Measurements from ENCODE around the gene DNM3.
A peak's percentile ranks its signal among the peaks of the same experiment; 100 is the strongest.
"Not testable (repeated sequence)": the region's sequence is repeated elsewhere in the genome, so short reads cannot be mapped to it uniquely, and the experiment has no call there.

Gene DNM3

GRCh38 chr1:172425339-172425738 is 584.0 kb downstream of the DNM3 start:
- Mint-ChIP-seq H3K27ac (no peak overlapping the region), H3K9me3 (no peaks in the 10 kb centered on the region), H3K4me3 (no peak overlapping the region), H3K36me3 (ENCODE audit: low read depth) (no peaks in the 10 kb centered on the region), H3K27me3 (ENCODE audit: low read depth, poor library complexity) (no peaks in the 10 kb centered on the region), H3K4me1 (peaks cover 6% of the 10 kb centered on the region)
- TF ChIP-seq CTCF (IDR thresholded peaks at IDR 0.05) = no peak
- no peak for DNase-seq

DNA sequence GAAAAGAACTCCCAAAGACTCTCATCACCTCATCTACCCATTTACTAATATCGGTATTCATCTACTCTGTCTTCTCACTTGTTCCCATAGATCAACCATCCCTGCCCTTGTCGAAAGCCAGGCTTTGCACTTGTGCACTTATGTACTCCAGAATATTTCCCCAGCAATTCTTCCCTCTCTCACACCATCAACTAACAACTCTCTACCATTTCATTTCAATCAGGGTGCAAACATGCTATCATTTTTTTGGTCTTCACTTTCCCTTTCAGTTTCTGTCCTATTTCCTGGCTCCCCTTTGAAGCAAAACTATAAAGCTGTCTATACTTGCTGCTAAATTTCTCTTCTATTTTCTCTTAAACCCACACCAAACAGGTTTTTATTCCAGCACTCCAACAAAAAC is 585.9 kb downstream of the DNM3 start:
- DNase-seq = no peak

GRCh38 chr1:172429331-172430127 is 588.2 kb downstream of the DNM3 start:
- H3K36me3 Mint-ChIP-seq (ENCODE audit: low read depth) = peaks cover 19% of the 10 kb centered on the region
- no peak for DNase-seq
- no peak overlapping the region for H3K27ac Mint-ChIP-seq
- peaks cover 7% of the 10 kb centered on the region for H3K4me1 Mint-ChIP-seq
- TF ChIP-seq CTCF (IDR thresholded peaks at IDR 0.05) = peak; percentile 43
- no peaks in the 10 kb centered on the region for H3K27me3 Mint-ChIP-seq (ENCODE audit: low read depth, poor library complexity)
- peaks cover 22% of the 10 kb centered on the region for H3K9me3 Mint-ChIP-seq
- no peak overlapping the region for H3K4me3 Mint-ChIP-seq

More for the DNA sequence above, 585.9 kb downstream of the DNM3 start:
- Mint-ChIP-seq H3K4me3 (no peak overlapping the region), H3K27ac (no peak overlapping the region), H3K36me3 (ENCODE audit: low read depth) (no peaks in the 10 kb centered on the region), H3K9me3 (no peaks in the 10 kb centered on the region), H3K4me1 (peaks cover 7% of the 10 kb centered on the region), H3K27me3 (ENCODE audit: low read depth, poor library complexity) (no peaks in the 10 kb centered on the region)
- no peak for TF ChIP-seq CTCF (IDR thresholded peaks at IDR 0.05)

- H3K4me1 Mint-ChIP-seq = peaks cover 7% of the 10 kb centered on the region
- DNase-seq = no peak
- no peak for TF ChIP-seq CTCF (IDR thresholded peaks at IDR 0.05)
- no peaks in the 10 kb centered on the region for H3K27me3 Mint-ChIP-seq (ENCODE audit: low read depth, poor library complexity)
- peaks cover 28% of the 10 kb centered on the region for H3K9me3 Mint-ChIP-seq
- peaks cover 22% of the 10 kb centered on the region for H3K36me3 Mint-ChIP-seq (ENCODE audit: low read depth)
- no peak overlapping the region for H3K27ac Mint-ChIP-seq
- no peak overlapping the region for H3K4me3 Mint-ChIP-seq
Observed at GRCh38 chr1:172430128-172430454, 588.8 kb downstream of the DNM3 start.

- DNase-seq = no peak
- TF ChIP-seq CTCF (IDR thresholded peaks at IDR 0.05) = no peak
- Mint-ChIP-seq H3K27ac (peak overlapping the region; percentile 67), H3K4me3 (no peak overlapping the region), H3K27me3 (ENCODE audit: low read depth, poor library complexity) (no peaks in the 10 kb centered on the region), H3K9me3 (peaks cover 39% of the 10 kb centered on the region), H3K4me1 (peaks cover 7% of the 10 kb centered on the region), H3K36me3 (ENCODE audit: low read depth) (peaks cover 32% of the 10 kb centered on the region)
Observed at GRCh38 chr1:172431204-172431603, 589.9 kb downstream of the DNM3 start.

DNA sequence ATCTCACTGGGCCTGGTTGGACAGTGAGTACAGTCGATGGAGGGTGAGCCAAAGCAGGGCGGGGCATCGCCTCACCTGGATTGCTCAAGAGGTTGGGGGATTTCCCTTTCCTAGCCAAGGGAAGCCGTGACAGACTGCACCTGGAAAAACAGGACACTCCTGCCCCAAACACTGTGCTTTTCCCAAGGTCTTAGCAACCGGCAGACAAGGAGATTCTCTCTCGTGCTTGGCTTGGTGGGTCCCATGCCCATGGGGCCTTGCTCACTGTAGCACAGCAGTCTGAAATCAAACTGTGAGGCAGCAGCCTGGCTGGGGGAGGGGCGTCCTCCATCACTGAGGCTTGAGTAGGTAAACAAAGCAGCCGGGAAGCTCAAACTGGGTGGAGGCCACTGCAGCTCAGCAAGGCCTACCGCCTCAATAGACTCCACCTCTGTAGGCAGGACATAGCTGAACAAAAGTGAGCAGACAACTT is 590.5 kb downstream of the DNM3 start:
- H3K27me3 Mint-ChIP-seq (ENCODE audit: low read depth, poor library complexity) = no peaks in the 10 kb centered on the region
- H3K9me3 Mint-ChIP-seq = peaks cover 44% of the 10 kb centered on the region
- TF ChIP-seq CTCF (IDR thresholded peaks at IDR 0.05) = no peak
- peak overlapping the region; percentile 67 for H3K27ac Mint-ChIP-seq
- H3K36me3 Mint-ChIP-seq (ENCODE audit: low read depth) = peaks cover 35% of the 10 kb centered on the region
- no peak overlapping the region for H3K4me3 Mint-ChIP-seq
- peaks cover 7% of the 10 kb centered on the region for H3K4me1 Mint-ChIP-seq
- DNase-seq = no peak

GRCh38 chr1:172437183-172437582 is 595.9 kb downstream of the DNM3 start:
- Mint-ChIP-seq H3K36me3 (ENCODE audit: low read depth) (peaks cover 69% of the 10 kb centered on the region), H3K9me3 (peaks cover 58% of the 10 kb centered on the region)
- H3K27ac Mint-ChIP-seq; H3K4me3 Mint-ChIP-seq; DNase-seq; H3K27me3 Mint-ChIP-seq (ENCODE audit: low read depth, poor library complexity); H3K4me1 Mint-ChIP-seq: not testable (repeated sequence)
